Measurements from ENCODE around the gene AGBL3.
"Not testable (repeated sequence)": the region's sequence is repeated elsewhere in the genome, so short reads cannot be mapped to it uniquely, and the experiment has no call there.

AGBL3 gene

GRCh38 chr7:134991469-134992339 is 5.4 kb downstream of the AGBL3 start:
- TF ChIP-seq JUND (IDR thresholded peaks at IDR 0.05; ENCODE audit: low read depth): no peak
- DNase-seq (ENCODE audit: low read depth in 1 of 2, low spot score in 1 of 2): no peak
- in situ Hi-C loops (cut with HindIII; ENCODE audit: low pct_unique_long_range_greater_than_20kb, low sequenced_read_pairs): no loop called here

GRCh38 chr7:134992626-134993179 is 6.4 kb downstream of the AGBL3 start:
- in situ Hi-C loops (cut with HindIII; ENCODE audit: low pct_unique_long_range_greater_than_20kb, low sequenced_read_pairs): no loop called here
- TF ChIP-seq JUND (IDR thresholded peaks at IDR 0.05; ENCODE audit: low read depth): no peak
- no peak for DNase-seq (ENCODE audit: low read depth in 1 of 2, low spot score in 1 of 2)

- TF ChIP-seq JUND (IDR thresholded peaks at IDR 0.05; ENCODE audit: low read depth): no peak
- no peak for DNase-seq (ENCODE audit: low read depth in 1 of 2, low spot score in 1 of 2)
- in situ Hi-C loops (cut with HindIII; ENCODE audit: low pct_unique_long_range_greater_than_20kb, low sequenced_read_pairs): no loop called here
These were observed 7.7 kb downstream of the AGBL3 start for GRCh38 chr7:134993877-134994456.

GRCh38 chr7:134995239-134996096 is 9.2 kb downstream of the AGBL3 start:
- in situ Hi-C loops (cut with HindIII; ENCODE audit: low pct_unique_long_range_greater_than_20kb, low sequenced_read_pairs): no loop called here

GRCh38 chr7:134996097-134996550 is 9.8 kb downstream of the AGBL3 start:
- no peak for DNase-seq (ENCODE audit: low read depth in 1 of 2, low spot score in 1 of 2)
- no peak for TF ChIP-seq JUND (IDR thresholded peaks at IDR 0.05; ENCODE audit: low read depth)
- in situ Hi-C loops (cut with HindIII; ENCODE audit: low pct_unique_long_range_greater_than_20kb, low sequenced_read_pairs): no loop called here

More at GRCh38 chr7:134995239-134996096, 9.2 kb downstream of the AGBL3 start:
- DNase-seq (ENCODE audit: low read depth in 1 of 2, low spot score in 1 of 2): no peak
- TF ChIP-seq JUND (IDR thresholded peaks at IDR 0.05; ENCODE audit: low read depth): no peak

GRCh38 chr7:134997214-134997885 is 11.0 kb downstream of the AGBL3 start:
- DNase-seq (ENCODE audit: low read depth in 1 of 2, low spot score in 1 of 2): no peak
- in situ Hi-C loops (cut with HindIII; ENCODE audit: low pct_unique_long_range_greater_than_20kb, low sequenced_read_pairs): no loop called here
- no peak for TF ChIP-seq JUND (IDR thresholded peaks at IDR 0.05; ENCODE audit: low read depth)

GRCh38 chr7:134999136-134999535 is 12.8 kb downstream of the AGBL3 start:
- in situ Hi-C loops (cut with HindIII; ENCODE audit: low pct_unique_long_range_greater_than_20kb, low sequenced_read_pairs): no loop called here
- no peak for TF ChIP-seq JUND (IDR thresholded peaks at IDR 0.05; ENCODE audit: low read depth)
- DNase-seq (ENCODE audit: low read depth in 1 of 2, low spot score in 1 of 2): no peak

- in situ Hi-C loops (cut with HindIII; ENCODE audit: low pct_unique_long_range_greater_than_20kb, low sequenced_read_pairs): no loop called here
- DNase-seq (ENCODE audit: low read depth in 1 of 2, low spot score in 1 of 2): no peak
- TF ChIP-seq JUND (IDR thresholded peaks at IDR 0.05; ENCODE audit: low read depth): no peak
These were observed 15.3 kb downstream of the AGBL3 start for GRCh38 chr7:135001390-135002165.

GRCh38 chr7:135012229-135012628 is 25.9 kb downstream of the AGBL3 start:
- in situ Hi-C loops (cut with HindIII; ENCODE audit: low pct_unique_long_range_greater_than_20kb, low sequenced_read_pairs): no loop called here
- no peak for DNase-seq (ENCODE audit: low read depth in 1 of 2, low spot score in 1 of 2)
- no peak for TF ChIP-seq JUND (IDR thresholded peaks at IDR 0.05; ENCODE audit: low read depth)

- in situ Hi-C loops (cut with HindIII; ENCODE audit: low pct_unique_long_range_greater_than_20kb, low sequenced_read_pairs): no loop called here
- no peak for DNase-seq (ENCODE audit: low read depth in 1 of 2, low spot score in 1 of 2)
- TF ChIP-seq JUND (IDR thresholded peaks at IDR 0.05; ENCODE audit: low read depth): no peak
These were observed 37.3 kb downstream of the AGBL3 start for GRCh38 chr7:135023622-135024021.

- DNase-seq (ENCODE audit: low read depth in 1 of 2, low spot score in 1 of 2): no peak
- in situ Hi-C loops (cut with HindIII; ENCODE audit: low pct_unique_long_range_greater_than_20kb, low sequenced_read_pairs): no loop called here
- TF ChIP-seq JUND (IDR thresholded peaks at IDR 0.05; ENCODE audit: low read depth): no peak
These were observed 48.9 kb downstream of the AGBL3 start for GRCh38 chr7:135035252-135035651.

GRCh38 chr7:135067017-135067416 is 80.7 kb downstream of the AGBL3 start:
- DNase-seq (ENCODE audit: low read depth in 1 of 2, low spot score in 1 of 2); in situ Hi-C loops (cut with HindIII; ENCODE audit: low pct_unique_long_range_greater_than_20kb, low sequenced_read_pairs): not testable (repeated sequence)

All from T47D (cell line).